Kidney (tissue), 14 donors: ENCODE results near the gene BORCS5. TPM values are rescaled to one million over a fixed set of nuclear protein-coding genes. Genes with fewer than 3 reads are reported as not detected.
A peak's percentile ranks its signal among the peaks of the same experiment; 100 is the strongest.
"Not testable (repeated sequence)": the region's sequence is repeated elsewhere in the genome, so short reads cannot be mapped to it uniquely, and the experiment has no call there.

Experiments
- DNase-seq, 5 donors: peaks; one replicate each; pipeline ENCODE4 v3.0.0-alpha.2; 2013 to 2020
- FAIRE-seq: peaks from 2 replicates; lab custom pipeline; 2012; peaks lifted over from hg19 to GRCh38; lab: Jason Lieb, UNC
- H3K27ac ChIP-seq, 2 donors: one replicate each; pipeline ENCODE4 v1.7.0; 2013; ENCODE audit warnings: low read depth in 2 of 2, low read length in 2 of 2, inconsistent platforms in 1 of 2
- H3K27me3 ChIP-seq: one replicate; pipeline ENCODE4 v1.7.1; 2013; ENCODE audit warnings: low read length, inconsistent platforms; ENCODE audit not compliant: control insufficient read depth, insufficient read depth
- H3K36me3 ChIP-seq, 3 donors: one replicate each; pipeline versions ENCODE4 v1.7.0 to v1.7.1; 2013; ENCODE audit warnings: low read length in 3 of 3, control low read depth in 1 of 3, inconsistent platforms in 1 of 3; ENCODE audit not compliant: insufficient read depth in 3 of 3, control insufficient read depth in 2 of 3
- H3K4me1 ChIP-seq, 3 donors: one replicate each; pipeline versions ENCODE4 v1.7.0 to v1.7.1; 2013; ENCODE audit warnings: low read length in 3 of 3, inconsistent platforms in 1 of 3, low read depth in 1 of 3; ENCODE audit not compliant: control insufficient read depth in 2 of 3, insufficient read depth in 2 of 3
- H3K4me3 ChIP-seq, 3 donors: one replicate each; pipeline versions ENCODE4 v1.7.0 to v1.8.1; 2013; ENCODE audit warnings: low read length in 3 of 3, control low read depth in 1 of 3, inconsistent platforms in 1 of 3
- H3K9ac ChIP-seq, 3 donors: one replicate each; pipeline versions ENCODE4 v1.7.0 to v1.7.1; 2013; ENCODE audit warnings: low read length in 3 of 3, control low read depth in 1 of 3, inconsistent platforms in 1 of 3
- H3K9me3 ChIP-seq, 3 donors: one replicate each; pipeline versions ENCODE4 v1.7.0 to v1.7.1; 2013; ENCODE audit warnings: low read length in 3 of 3, control low read depth in 1 of 3, inconsistent platforms in 1 of 3; ENCODE audit not compliant: control insufficient read depth in 2 of 3, insufficient read depth in 1 of 3
- CTCF ChIP-seq: IDR thresholded peaks from 3 replicates; pipeline ENCODE4 v1.5.1; 2012; ENCODE audit warnings: mild to moderate bottlenecking, moderate library complexity, borderline replicate concordance; ENCODE audit not compliant: insufficient read depth; ENCODE audit errors: extremely low read depth
- intact Hi-C: fragments of 100-400 bp; cut with DNase I; formaldehyde crosslinking; loops from one replicate; pipeline ENCODE4 v1.11.1; 2022
- polyA plus RNA-seq: library from polyadenylated mRNA; stranded (reverse); fragments of 350-450 nt; fragmentation: Illumina TruSeq; extraction: RNeasy Lipid Tissue Mini Kit (QIAGEN cat#74804); gene quantifications from one replicate; pipeline ENCODE4 v1.2.3, GENCODE V29; 2014; ENCODE audit warnings: low read depth, low replicate concordance; ENCODE audit not compliant: insufficient read depth
- total RNA-seq: library from RNA; stranded (reverse); fragmentation: NEBNext Ultra II Directional; extraction: Animal tissue kit (Norgen Biotek cat#: 25700); gene quantifications from one replicate; pipeline ENCODE4 v1.2.1, GENCODE V29; 2021
- donor health status: control.
- donor health status: control.
- donor health status: control.
- donor health status: control.
- donor health status: control.
- donor health status: DM: yes; HTN: yes; CAD: no.
- donor health status: Normal renal cell carcinoma (clear cell type).

The BORCS5 gene
- total and polyA plus RNA-seq, 2 donors from 2014 or later = 11.2 to 14.0 TPM

GRCh38 chr12:12468575-12468974 is 111.7 kb downstream of the BORCS5 start:
- H3K27ac ChIP-seq = no peak overlapping the region
- no peak overlapping the region for H3K9ac ChIP-seq
- H3K27me3 ChIP-seq = no peaks in the 10 kb centered on the region
- peaks cover 0 to 2% (median 0%) of the 10 kb centered on the region in 3 donors for H3K36me3 ChIP-seq
- FAIRE-seq (no peak), DNase-seq (no peak)
- H3K9me3 ChIP-seq = no peaks in the 10 kb centered on the region
- TF ChIP-seq CTCF = no peak
- no peaks in the 10 kb centered on the region for H3K4me1 ChIP-seq
- H3K4me3 ChIP-seq = no peak overlapping the region
- intact Hi-C loops = no loop called here

- no peak for DNase-seq
- Histone ChIP-seq H3K9ac (no peak overlapping the region), H3K36me3 (peaks cover 0 to 2% (median 0%) of the 10 kb centered on the region in 3 donors), H3K9me3 (no peaks in the 10 kb centered on the region), H3K4me3 (no peak overlapping the region), H3K27me3 (no peaks in the 10 kb centered on the region), H3K4me1 (no peaks in the 10 kb centered on the region), H3K27ac (no peak overlapping the region)
- intact Hi-C loops = no loop called here
- TF ChIP-seq CTCF = no peak
- FAIRE-seq = no peak
Observed at GRCh38 chr12:12469386-12469785, 112.5 kb downstream of the BORCS5 start.

- FAIRE-seq (no peak), DNase-seq (no peak)
- H3K36me3 ChIP-seq = peaks cover 0 to 2% (median 0%) of the 10 kb centered on the region in 3 donors
- intact Hi-C loops = no loop called here
- no peaks in the 10 kb centered on the region for H3K27me3 ChIP-seq
- H3K9me3 ChIP-seq = no peaks in the 10 kb centered on the region
- no peak overlapping the region for H3K4me3 ChIP-seq
- no peak overlapping the region for H3K9ac ChIP-seq
- H3K27ac ChIP-seq = no peak overlapping the region
- H3K4me1 ChIP-seq = no peaks in the 10 kb centered on the region
- TF ChIP-seq CTCF = no peak
Observed at GRCh38 chr12:12470751-12471306, 114.0 kb downstream of the BORCS5 start.

- H3K4me1 ChIP-seq, intact Hi-C loops, H3K9me3 ChIP-seq, H3K9ac ChIP-seq, H3K27me3 ChIP-seq, H3K27ac ChIP-seq, H3K4me3 ChIP-seq, FAIRE-seq, H3K36me3 ChIP-seq: not testable (repeated sequence)
- peak in 1 of 5 donors; percentile 21 for DNase-seq
Observed at GRCh38 chr12:12471982-12472961, 115.4 kb downstream of the BORCS5 start.
